Stimulated activated CD4-positive, alpha-beta T cell treated with anti-CD3 and anti-CD28 coated beads, Interleukin-15, amount 100 ng/mL, for 48 hours (primary cell): ENCODE data around the gene IL13RA2.

ENCODE experiments used
- DNase-seq, 2 donors: peaks; one replicate each; pipeline ENCODE4 v3.0.0-alpha.2; 2020; ENCODE audit warnings: low read depth in 2 of 2

Gene IL13RA2

GRCh38 chrX:114997779-114998178 lies 19.6 kb downstream of the IL13RA2 start:
- no peak for DNase-seq

GRCh38 chrX:114985967-114986592 lies 31.3 kb downstream of the IL13RA2 start:
- no peak for DNase-seq

GRCh38 chrX:114976292-114976691 lies 41.1 kb downstream of the IL13RA2 start:
- DNase-seq, result no peak

- no peak for DNase-seq
Observed at GRCh38 chrX:114973013-114973412, 44.4 kb downstream of the IL13RA2 start.

GRCh38 chrX:114970806-114971205 lies 46.6 kb downstream of the IL13RA2 start:
- no peak for DNase-seq

GRCh38 chrX:114964374-114964773 lies 53.0 kb downstream of the IL13RA2 start:
- no peak for DNase-seq

- DNase-seq, result no peak
Observed at GRCh38 chrX:114962209-114962608, 55.2 kb downstream of the IL13RA2 start.

- no peak for DNase-seq
Observed at GRCh38 chrX:114959729-114960128, 57.7 kb downstream of the IL13RA2 start.
